IPS-18a (cell line): ENCODE measurements around the gene FBXO2.

Experiments used
- H3K27ac ChIP-seq: one replicate; pipeline ENCODE4 v1.5.1; 2013; ENCODE audit warnings: low read length
- H3K27me3 ChIP-seq: one replicate; pipeline ENCODE4 v1.6.1; 2013; ENCODE audit warnings: mild to moderate bottlenecking, low read length; ENCODE audit not compliant: control insufficient read depth, insufficient read depth
- H3K36me3 ChIP-seq: one replicate; pipeline ENCODE4 v1.6.1; 2013; ENCODE audit warnings: low read depth, low read length; ENCODE audit not compliant: control insufficient read depth
- H3K4me1 ChIP-seq: one replicate; pipeline ENCODE4 v1.6.1; 2013; ENCODE audit warnings: low read depth, low read length; ENCODE audit not compliant: control insufficient read depth
- H3K4me3 ChIP-seq: one replicate; pipeline ENCODE4 v1.5.1; 2013; ENCODE audit warnings: low read length
- H3K9ac ChIP-seq: one replicate; pipeline ENCODE4 v1.6.1; 2013; ENCODE audit warnings: mild to moderate bottlenecking, low read length, moderate library complexity
- H3K9me3 ChIP-seq: one replicate; pipeline ENCODE4 v1.6.1; 2013; ENCODE audit warnings: low read depth, low read length; ENCODE audit not compliant: control insufficient read depth

The FBXO2 gene

DNA sequence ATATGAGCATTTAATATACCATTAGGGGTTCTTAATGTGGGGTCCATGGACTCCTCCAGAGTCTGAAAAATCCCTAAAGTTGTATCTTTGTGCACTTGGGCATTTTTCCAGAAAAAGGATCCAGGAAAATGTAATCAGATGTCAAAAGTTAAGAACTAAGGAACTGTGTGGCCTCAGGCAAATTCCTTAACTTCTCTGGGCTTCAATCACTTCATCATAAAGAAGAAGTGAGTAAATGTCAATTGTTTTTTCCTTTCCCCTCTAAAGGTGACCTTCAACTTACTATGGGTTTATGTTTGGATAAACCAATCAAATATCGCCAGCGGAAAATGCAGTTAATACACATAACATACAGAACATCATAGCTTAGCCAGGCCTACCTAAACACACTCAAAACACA, 24.2 kb upstream of the FBXO2 start:
- Histone ChIP-seq H3K9me3 (no peaks in the 10 kb centered on the region), H3K27ac (no peak overlapping the region), H3K4me1 (peaks cover 18% of the 10 kb centered on the region), H3K36me3 (peaks cover 47% of the 10 kb centered on the region), H3K9ac (no peak overlapping the region), H3K27me3 (no peaks in the 10 kb centered on the region), H3K4me3 (no peak overlapping the region)

DNA sequence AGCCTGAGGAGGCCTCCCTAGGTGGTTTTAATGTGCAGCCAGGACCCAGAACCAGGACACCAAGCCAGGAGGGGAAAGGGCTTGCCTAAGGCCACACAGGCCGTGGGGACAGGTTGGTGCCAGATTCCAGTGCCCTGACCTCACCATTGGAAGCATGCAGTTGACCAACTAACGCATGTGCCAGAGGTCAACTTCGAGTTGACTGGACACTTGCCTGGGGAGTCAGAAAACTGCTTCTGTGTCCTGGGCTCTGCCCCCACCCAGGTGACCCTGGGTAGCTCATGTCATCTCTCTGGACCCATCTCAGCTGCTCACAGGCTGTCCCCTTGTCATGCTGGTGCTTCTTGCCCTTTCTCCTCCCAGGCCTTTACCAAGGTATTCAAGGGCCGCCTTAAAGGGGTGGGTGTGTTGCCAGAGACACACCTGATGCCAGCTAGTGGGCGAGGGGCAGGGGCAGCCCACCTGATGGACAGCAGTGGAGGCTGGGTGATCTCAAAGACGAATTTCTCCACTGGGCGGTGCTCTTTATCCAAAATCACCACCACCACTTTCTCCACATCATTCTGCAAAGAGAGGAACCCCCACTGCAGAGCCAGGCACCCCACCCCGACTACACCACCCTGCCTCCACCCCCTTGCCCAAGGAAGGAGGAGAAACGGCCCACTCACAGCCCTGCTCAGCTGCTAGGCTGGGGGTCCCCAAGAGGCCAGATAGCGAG, 22.3 kb upstream of the FBXO2 start:
- no peak overlapping the region for H3K27ac ChIP-seq
- H3K27me3 ChIP-seq, result no peaks in the 10 kb centered on the region
- no peak overlapping the region for H3K9ac ChIP-seq
- H3K4me1 ChIP-seq, result peaks cover under 1% of the 10 kb centered on the region
- no peaks in the 10 kb centered on the region for H3K9me3 ChIP-seq
- peaks cover 63% of the 10 kb centered on the region for H3K36me3 ChIP-seq
- no peak overlapping the region for H3K4me3 ChIP-seq

DNA sequence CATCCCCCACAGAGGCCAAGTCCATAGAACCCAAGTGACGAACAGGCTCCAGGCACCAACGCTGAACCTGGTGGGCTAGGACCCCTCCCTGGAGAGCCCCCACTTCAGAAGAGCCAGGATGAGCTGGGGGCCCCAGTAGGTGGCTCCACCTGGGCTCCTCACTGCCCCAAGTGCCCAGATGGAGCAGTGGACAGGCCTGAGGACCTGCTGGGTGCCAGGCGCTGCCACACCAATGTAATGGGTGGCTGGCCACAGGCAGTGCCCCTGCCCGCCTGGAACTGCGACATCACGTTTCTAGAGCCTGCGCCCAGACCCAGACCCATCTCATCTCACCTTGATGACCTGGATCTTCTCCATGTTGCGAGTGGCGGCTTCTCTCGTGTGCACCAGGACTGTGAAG, 21.1 kb upstream of the FBXO2 start:
- Histone ChIP-seq H3K36me3 (peaks cover 71% of the 10 kb centered on the region), H3K9me3 (no peaks in the 10 kb centered on the region), H3K27ac (no peak overlapping the region), H3K4me1 (no peaks in the 10 kb centered on the region), H3K9ac (no peak overlapping the region), H3K4me3 (no peak overlapping the region), H3K27me3 (no peaks in the 10 kb centered on the region)

GRCh38 chr1:11674488-11674887, 20.3 kb upstream of the FBXO2 start:
- no peaks in the 10 kb centered on the region for H3K4me1 ChIP-seq
- no peak overlapping the region for H3K4me3 ChIP-seq
- no peak overlapping the region for H3K27ac ChIP-seq
- peaks cover 71% of the 10 kb centered on the region for H3K36me3 ChIP-seq
- H3K9ac ChIP-seq, result no peak overlapping the region
- no peaks in the 10 kb centered on the region for H3K27me3 ChIP-seq
- H3K9me3 ChIP-seq, result no peaks in the 10 kb centered on the region

GRCh38 chr1:11673089-11673769, 19.0 kb upstream of the FBXO2 start:
- Histone ChIP-seq H3K27ac (no peak overlapping the region), H3K4me3 (no peak overlapping the region), H3K9me3 (no peaks in the 10 kb centered on the region), H3K36me3 (peaks cover 62% of the 10 kb centered on the region), H3K27me3 (no peaks in the 10 kb centered on the region), H3K9ac (no peak overlapping the region), H3K4me1 (no peaks in the 10 kb centered on the region)

GRCh38 chr1:11671544-11672286, 17.5 kb upstream of the FBXO2 start:
- no peaks in the 10 kb centered on the region for H3K27me3 ChIP-seq
- H3K9ac ChIP-seq, result no peak overlapping the region
- H3K36me3 ChIP-seq, result peaks cover 54% of the 10 kb centered on the region
- no peak overlapping the region for H3K27ac ChIP-seq
- no peaks in the 10 kb centered on the region for H3K4me1 ChIP-seq
- no peaks in the 10 kb centered on the region for H3K9me3 ChIP-seq
- H3K4me3 ChIP-seq, result no peak overlapping the region

GRCh38 chr1:11671205-11671543, 16.9 kb upstream of the FBXO2 start:
- H3K4me1 ChIP-seq, result no peaks in the 10 kb centered on the region
- no peak overlapping the region for H3K9ac ChIP-seq
- no peaks in the 10 kb centered on the region for H3K27me3 ChIP-seq
- H3K36me3 ChIP-seq, result peaks cover 49% of the 10 kb centered on the region
- no peak overlapping the region for H3K27ac ChIP-seq
- no peaks in the 10 kb centered on the region for H3K9me3 ChIP-seq
- H3K4me3 ChIP-seq, result no peak overlapping the region

DNA sequence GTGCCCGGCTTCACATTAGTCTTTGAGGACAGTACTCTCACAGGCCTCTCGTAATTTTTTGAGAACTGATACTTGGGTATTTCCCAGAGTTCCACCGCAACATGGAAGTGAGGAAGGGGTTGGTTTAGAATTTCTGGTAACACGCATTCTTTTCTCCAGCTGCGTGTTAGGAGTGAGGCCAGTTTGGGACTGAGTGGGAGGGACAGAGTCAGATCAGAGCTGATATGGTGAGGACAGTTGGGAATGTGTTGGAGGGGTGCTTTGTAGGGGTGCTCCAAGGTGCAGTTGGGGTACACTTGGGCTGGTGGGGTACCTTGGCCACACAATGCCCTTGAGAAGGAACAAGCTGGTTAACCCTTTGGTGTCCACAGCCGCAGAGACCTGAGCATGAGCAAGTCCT, 16.5 kb upstream of the FBXO2 start:
- peaks cover 45% of the 10 kb centered on the region for H3K36me3 ChIP-seq
- H3K27me3 ChIP-seq, result no peaks in the 10 kb centered on the region
- H3K9ac ChIP-seq, result no peak overlapping the region
- no peaks in the 10 kb centered on the region for H3K4me1 ChIP-seq
- no peak overlapping the region for H3K27ac ChIP-seq
- H3K4me3 ChIP-seq, result no peak overlapping the region
- H3K9me3 ChIP-seq, result no peaks in the 10 kb centered on the region

DNA sequence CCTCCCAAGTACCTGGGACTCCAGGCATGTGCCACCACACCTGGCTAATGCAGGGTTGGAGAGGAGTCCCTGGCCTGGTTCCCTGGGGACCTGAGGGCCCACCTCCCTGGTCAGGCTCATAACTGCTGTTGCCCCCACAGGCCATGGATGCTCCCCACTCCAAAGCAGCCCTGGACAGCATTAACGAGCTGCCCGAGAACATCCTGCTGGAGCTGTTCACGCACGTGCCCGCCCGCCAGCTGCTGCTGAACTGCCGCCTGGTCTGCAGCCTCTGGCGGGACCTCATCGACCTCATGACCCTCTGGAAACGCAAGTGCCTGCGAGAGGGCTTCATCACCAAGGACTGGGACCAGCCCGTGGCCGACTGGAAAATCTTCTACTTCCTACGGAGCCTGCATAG, 14.3 kb upstream of the FBXO2 start:
- H3K4me3 ChIP-seq, result no peak overlapping the region
- H3K36me3 ChIP-seq, result peaks cover 24% of the 10 kb centered on the region
- H3K27me3 ChIP-seq, result peaks cover 4% of the 10 kb centered on the region
- no peaks in the 10 kb centered on the region for H3K9me3 ChIP-seq
- H3K9ac ChIP-seq, result no peak overlapping the region
- no peaks in the 10 kb centered on the region for H3K4me1 ChIP-seq
- no peak overlapping the region for H3K27ac ChIP-seq

DNA sequence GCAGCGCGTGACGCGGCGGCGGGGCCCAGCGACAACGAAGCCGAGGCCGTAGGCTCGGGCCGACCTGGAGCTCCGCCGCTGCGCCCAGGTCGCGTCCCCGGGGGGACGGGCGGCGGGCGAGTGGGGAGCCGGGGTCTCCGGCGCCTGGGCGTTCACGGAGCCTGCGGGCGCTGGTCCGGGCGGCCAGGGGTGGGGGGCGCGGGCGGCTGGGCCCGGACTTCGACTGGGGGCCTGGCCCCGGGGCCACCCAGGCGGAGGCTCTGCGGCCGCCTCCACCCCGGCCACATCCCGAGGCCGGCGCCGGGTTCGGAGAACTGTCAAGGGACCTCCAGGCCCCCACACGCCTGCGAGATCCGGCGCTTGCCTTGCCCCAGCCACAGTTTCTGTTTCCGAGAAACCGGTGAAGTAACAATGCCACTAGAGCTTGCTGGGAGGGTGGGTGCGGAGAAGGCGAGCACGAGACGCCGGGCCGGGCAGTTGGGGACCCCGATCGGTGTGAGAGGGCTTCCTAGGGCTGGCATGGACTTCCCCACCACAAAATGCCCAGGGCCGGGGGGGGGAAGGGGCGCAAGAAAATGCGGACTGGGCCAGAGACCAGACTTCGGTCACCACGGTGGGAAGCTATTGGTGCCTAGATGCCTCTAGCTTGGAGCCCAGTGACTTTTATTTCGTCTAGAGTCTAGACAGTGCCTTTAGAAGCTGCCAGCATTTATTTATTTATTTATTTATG, 10.3 kb upstream of the FBXO2 start:
- Histone ChIP-seq H3K36me3 (peaks cover 6% of the 10 kb centered on the region), H3K4me3 (peak overlapping the region; percentile 44), H3K4me1 (no peaks in the 10 kb centered on the region), H3K27ac (no peak overlapping the region), H3K27me3 (peaks cover 7% of the 10 kb centered on the region), H3K9me3 (no peaks in the 10 kb centered on the region), H3K9ac (peak overlapping the region; percentile 18)

DNA sequence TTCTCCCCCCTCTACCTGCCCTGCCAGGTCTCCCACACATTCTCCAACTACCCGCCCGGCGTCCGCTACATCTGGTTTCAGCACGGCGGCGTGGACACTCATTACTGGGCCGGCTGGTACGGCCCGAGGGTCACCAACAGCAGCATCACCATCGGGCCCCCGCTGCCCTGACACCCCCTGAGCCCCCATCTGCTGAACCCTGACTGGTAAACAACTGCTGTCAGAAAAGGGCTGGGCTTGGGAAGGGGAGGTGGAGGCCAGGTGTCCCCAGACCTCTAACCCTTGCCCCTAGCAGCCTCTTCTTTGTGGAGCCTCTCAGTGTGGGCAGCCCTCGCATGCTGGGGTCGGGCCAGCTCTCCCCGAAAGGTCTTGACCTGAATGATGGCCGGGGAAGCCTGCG, 6.9 kb upstream of the FBXO2 start:
- H3K27ac ChIP-seq, result no peak overlapping the region
- H3K36me3 ChIP-seq, result peaks cover 6% of the 10 kb centered on the region
- H3K27me3 ChIP-seq, result peaks cover 7% of the 10 kb centered on the region
- H3K4me3 ChIP-seq, result no peak overlapping the region
- no peak overlapping the region for H3K9ac ChIP-seq
- H3K9me3 ChIP-seq, result no peaks in the 10 kb centered on the region
- no peaks in the 10 kb centered on the region for H3K4me1 ChIP-seq
